Liver (tissue), 9 donors: ENCODE measurements around the gene GDPD5. TPM values are rescaled to one million over a fixed set of nuclear protein-coding genes. Genes with fewer than 3 reads are reported as not detected.

Experiments used
- DNase-seq: peaks from one replicate; pipeline ENCODE4 v3.0.0-alpha.2; 2017; ENCODE audit warnings: low spot score
- H3K27ac ChIP-seq, 2 donors: one replicate each; pipeline ENCODE4 v1.7.0; 2013; ENCODE audit warnings: inconsistent platforms in 2 of 2, low read length in 2 of 2, control low read depth in 1 of 2, low read depth in 1 of 2, mild to moderate bottlenecking in 1 of 2
- H3K27me3 ChIP-seq, 4 donors: one replicate each; pipeline versions ENCODE4 v1.6.1 to v1.7.0; 2013; ENCODE audit warnings: low read length in 3 of 4, inconsistent platforms in 1 of 4, mild to moderate bottlenecking in 1 of 4, moderate library complexity in 1 of 4; ENCODE audit not compliant: control insufficient read depth in 4 of 4, insufficient read depth in 4 of 4
- H3K36me3 ChIP-seq, 4 donors: one replicate each; pipeline versions ENCODE4 v1.6.1 to v1.7.0; 2013; ENCODE audit warnings: low read length in 3 of 4, mild to moderate bottlenecking in 3 of 4, low read depth in 1 of 4, moderate library complexity in 1 of 4; ENCODE audit not compliant: control insufficient read depth in 4 of 4, insufficient read depth in 3 of 4
- H3K4me1 ChIP-seq, 4 donors: one replicate each; pipeline versions ENCODE4 v1.6.1 to v1.7.0; 2013; ENCODE audit warnings: low read length in 3 of 4, mild to moderate bottlenecking in 3 of 4, moderate library complexity in 1 of 4; ENCODE audit not compliant: control insufficient read depth in 4 of 4, insufficient read depth in 4 of 4
- H3K4me3 ChIP-seq, 3 donors: one replicate each; pipeline versions ENCODE4 v1.6.1 to v1.7.0; 2013; ENCODE audit warnings: low read length in 3 of 3, control low read depth in 1 of 3, low read depth in 1 of 3, mild to moderate bottlenecking in 1 of 3
- H3K9ac ChIP-seq, 2 donors: one replicate each; pipeline ENCODE4 v1.7.0; 2013; ENCODE audit warnings: low read length in 2 of 2, mild to moderate bottlenecking in 2 of 2, moderate library complexity in 2 of 2, control low read depth in 1 of 2, low read depth in 1 of 2
- H3K9me3 ChIP-seq, 4 donors: one replicate each; pipeline versions ENCODE4 v1.6.1 to v1.7.0; 2013; ENCODE audit warnings: low read length in 3 of 4; ENCODE audit not compliant: control insufficient read depth in 4 of 4
- ATF3 ChIP-seq: IDR thresholded peaks from 2 replicates; pipeline ENCODE4 v1.6.1; 2016; ENCODE audit warnings: antibody characterized with exemption
- CTCF ChIP-seq: fragments of 150-350 bp; IDR thresholded peaks from 2 replicates; pipeline ENCODE4 v1.5.1; 2017; ENCODE audit warnings: improper control_type of control experiment, low read depth, low read length; ENCODE audit not compliant: missing input control
- EGR1 ChIP-seq, 2 donors: IDR thresholded peaks; 2 replicates each; pipeline ENCODE4 v1.6.1; 2016 to 2018; ENCODE audit warnings: antibody characterized with exemption in 2 of 2, low read depth in 2 of 2
- FOXA1 ChIP-seq: IDR thresholded peaks from 2 replicates; pipeline ENCODE4 v1.6.1; 2016; ENCODE audit warnings: antibody characterized with exemption
- FOXA2 ChIP-seq: IDR thresholded peaks from 2 replicates; pipeline ENCODE4 v1.6.1; 2016; ENCODE audit warnings: antibody characterized with exemption
- GABPA ChIP-seq, 2 donors: IDR thresholded peaks in 1 of 2; conservative IDR thresholded peaks in 1 of 2; 2 replicates each; pipeline ENCODE4 v1.6.1; 2016; ENCODE audit warnings: antibody characterized with exemption in 2 of 2, mild to moderate bottlenecking in 1 of 2, moderate library complexity in 1 of 2
- HNF4A ChIP-seq, 2 donors: conservative IDR thresholded peaks; 2 replicates each; pipeline ENCODE4 v1.6.1; 2016; ENCODE audit warnings: antibody characterized with exemption in 2 of 2, mild to moderate bottlenecking in 2 of 2
- HNF4G ChIP-seq: IDR thresholded peaks from 2 replicates; pipeline ENCODE4 v1.6.1; 2016; ENCODE audit warnings: antibody characterized with exemption
- JUND ChIP-seq, 2 donors: IDR thresholded peaks; 2 replicates each; pipeline ENCODE4 v1.6.1; 2016; ENCODE audit warnings: antibody characterized with exemption in 2 of 2
- MAX ChIP-seq: IDR thresholded peaks from 2 replicates; pipeline ENCODE4 v1.6.1; 2016; ENCODE audit warnings: antibody characterized with exemption
- NR2F2 ChIP-seq: IDR thresholded peaks from 2 replicates; pipeline ENCODE4 v1.6.1; 2016; ENCODE audit warnings: antibody characterized with exemption
- RAD21 ChIP-seq, 2 donors: IDR thresholded peaks; 2 replicates each; pipeline ENCODE4 v1.6.1; 2016; ENCODE audit warnings: antibody characterized with exemption in 2 of 2, mild to moderate bottlenecking in 2 of 2
- REST ChIP-seq: IDR thresholded peaks from 2 replicates; pipeline ENCODE4 v1.6.1; 2016; ENCODE audit warnings: antibody characterized with exemption, mild to moderate bottlenecking
- RXRA ChIP-seq, 2 donors: IDR thresholded peaks; 2 replicates each; pipeline ENCODE4 v1.6.1; 2017 to 2018; ENCODE audit warnings: antibody characterized with exemption in 2 of 2, mild to moderate bottlenecking in 1 of 2
- TAF1 ChIP-seq: conservative IDR thresholded peaks from 2 replicates; pipeline ENCODE4 v1.6.1; 2016; ENCODE audit warnings: antibody characterized with exemption, mild to moderate bottlenecking
- YY1 ChIP-seq: IDR thresholded peaks from 2 replicates; pipeline ENCODE4 v1.6.1; 2016; ENCODE audit warnings: antibody characterized with exemption, mild to moderate bottlenecking
- ZBTB33 ChIP-seq: IDR thresholded peaks from 2 replicates; pipeline ENCODE4 v1.6.1; 2016; ENCODE audit warnings: antibody characterized with exemption
- WGBS: extraction: QIAGEN DNeasy Blood & Tissue Kit; methylation state at CpG from one replicate; pipeline ENCODE4 v1.1.7; 2013; 5-methylcytosine and 5-hydroxymethylcytosine counted together
- polyA plus RNA-seq, 2 donors: library from polyadenylated mRNA; stranded (reverse) in 1 of 2; unstranded in 1 of 2; fragments of 200-250 nt in 1 of 2; fragments of >200 nt in 1 of 2; fragmentation: Nextera tagmentation in 1 of 2; extraction: Ambion mirVana in 1 of 2; gene quantifications; one replicate each; pipeline versions ENCODE4 v1.2.1 to v1.2.3, GENCODE V29; 2013 to 2015
- total RNA-seq, 2 donors: library from RNA; depleted of rRNA; stranded (reverse); fragments of >200 nt; gene quantifications; one replicate each; pipeline ENCODE4 v1.2.3, GENCODE V29; 2014
- donor health status: healthy.
- donor health status: healthy.
- donor health status: healthy.
- donor health status: healthy.
- donor health status: healthy.

The GDPD5 gene
- total and polyA plus RNA-seq, 4 donors: 3.0 to 22.8 (median 4.2) TPM

- no peaks in the 10 kb centered on the region for H3K9me3 ChIP-seq
- H3K27me3 ChIP-seq: no peaks in the 10 kb centered on the region
- H3K4me1 ChIP-seq: no peaks in the 10 kb centered on the region
- TF ChIP-seq MAX: no peak
- no peak for TF ChIP-seq ZBTB33
- no peak for TF ChIP-seq HNF4G
- no peak for TF ChIP-seq ATF3
- TF ChIP-seq RAD21 (IDR thresholded peaks at IDR 0.05): no peak
- TF ChIP-seq CTCF: no peak
- TF ChIP-seq GABPA (IDR thresholded peaks at IDR 0.05 in 1 of 2, conservative IDR thresholded peaks at IDR 0.05 in 1 of 2): no peak
- TF ChIP-seq YY1: no peak
- H3K4me3 ChIP-seq: no peak overlapping the region
- DNase-seq: no peak
- WGBS: 78% methylated on average over 5 of the region's 5 CpGs
- H3K36me3 ChIP-seq: no peaks in the 10 kb centered on the region
- H3K27ac ChIP-seq: no peak overlapping the region
- no peak overlapping the region for H3K9ac ChIP-seq
Measured at GRCh38 chr11:75497788-75498409, 27.8 kb downstream of the GDPD5 start.

GRCh38 chr11:75496305-75496752 is 29.4 kb downstream of the GDPD5 start:
- no peaks in the 10 kb centered on the region for H3K27me3 ChIP-seq
- no peaks in the 10 kb centered on the region for H3K36me3 ChIP-seq
- no peaks in the 10 kb centered on the region for H3K9me3 ChIP-seq
- DNase-seq: no peak
- H3K9ac ChIP-seq: no peak overlapping the region
- 79% methylated on average over 6 of the region's 6 CpGs for WGBS
- TF ChIP-seq YY1 (no peak), JUND (IDR thresholded peaks at IDR 0.05) (no peak), TAF1 (no peak), CTCF (no peak), RAD21 (IDR thresholded peaks at IDR 0.05) (no peak), FOXA1 (no peak), HNF4A (conservative IDR thresholded peaks at IDR 0.05) (no peak), GABPA (IDR thresholded peaks at IDR 0.05 in 1 of 2, conservative IDR thresholded peaks at IDR 0.05 in 1 of 2) (no peak), EGR1 (IDR thresholded peaks at IDR 0.05; ENCODE audit: low read depth in 2 of 2) (no peak), ZBTB33 (no peak), RXRA (IDR thresholded peaks at IDR 0.05) (no peak), MAX (no peak), NR2F2 (no peak), HNF4G (no peak), REST (no peak), FOXA2 (no peak)
- H3K4me1 ChIP-seq: no peaks in the 10 kb centered on the region
- H3K27ac ChIP-seq: no peak overlapping the region
- no peak overlapping the region for H3K4me3 ChIP-seq
